Stimulated activated naive CD8-positive, alpha-beta T cell treated with anti-CD3 and anti-CD28 coated beads, Interleukin-15, Interleukin-2, amounts not matched to agents 100 ng/mL and 50 ng/mL, for 24 hours (primary cell): ENCODE data around the gene NPAS3.

ENCODE experiments used
- H3K27ac Mint-ChIP-seq: one replicate; pipeline ENCODE4 v1.8.0; 2021; ENCODE audit warnings: mild to moderate bottlenecking, mixed read lengths
- H3K27me3 Mint-ChIP-seq: one replicate; pipeline ENCODE4 v1.8.0; 2021; ENCODE audit warnings: mixed read lengths
- H3K36me3 Mint-ChIP-seq: one replicate; pipeline ENCODE4 v1.8.0; 2021; ENCODE audit warnings: low read depth, mixed read lengths
- H3K4me1 Mint-ChIP-seq: one replicate; pipeline ENCODE4 v1.8.0; 2021; ENCODE audit warnings: low read depth, mixed read lengths
- H3K4me3 Mint-ChIP-seq: one replicate; pipeline ENCODE4 v1.8.0; 2021; ENCODE audit warnings: mild to moderate bottlenecking, mixed read lengths
- H3K9me3 Mint-ChIP-seq: one replicate; pipeline ENCODE4 v1.8.0; 2021; ENCODE audit warnings: mixed read lengths

The NPAS3 gene

DNA sequence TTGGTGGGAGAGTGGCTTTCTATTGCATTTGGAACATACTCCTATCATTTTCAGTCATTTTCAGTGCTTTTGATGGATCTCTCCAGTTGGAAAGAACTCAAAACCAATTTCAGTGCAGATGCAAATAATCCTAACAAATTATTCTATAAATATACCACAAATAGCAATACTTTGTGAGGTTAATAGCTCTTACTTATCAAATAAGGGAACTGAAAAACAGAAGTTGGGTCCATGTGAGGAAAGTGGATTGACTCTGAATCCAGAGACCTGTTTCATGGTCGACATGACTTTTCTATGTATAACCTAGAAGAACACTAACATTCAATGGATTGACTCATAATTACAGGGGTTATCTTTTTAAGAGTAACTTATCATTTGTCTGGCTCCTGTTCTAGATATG lies 763.6 kb downstream of the NPAS3 start:
- Mint-ChIP-seq H3K9me3 (no peaks in the 10 kb centered on the region), H3K4me1 (no peaks in the 10 kb centered on the region), H3K4me3 (no peak overlapping the region), H3K27ac (no peak overlapping the region), H3K36me3 (no peaks in the 10 kb centered on the region), H3K27me3 (peaks cover 6% of the 10 kb centered on the region)

DNA sequence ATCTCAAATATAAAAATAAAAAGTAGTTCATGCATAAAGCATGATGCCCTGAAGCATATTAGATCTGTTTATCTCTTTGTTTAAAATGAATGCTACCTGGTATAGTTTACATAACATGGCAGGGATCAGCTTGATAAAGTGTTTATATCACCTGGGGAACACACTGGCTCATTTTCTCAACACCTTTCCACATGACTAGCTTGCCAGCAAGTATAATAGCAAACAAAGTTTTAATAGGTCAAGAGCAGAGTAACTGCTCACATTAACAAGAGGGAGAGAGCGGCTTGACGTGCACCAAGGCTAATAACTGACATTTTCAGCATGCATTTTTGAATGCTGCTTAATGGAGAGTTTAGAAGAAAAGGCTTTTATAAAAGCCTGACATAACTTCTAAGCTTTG lies 765.8 kb downstream of the NPAS3 start:
- peaks cover 7% of the 10 kb centered on the region for H3K27me3 Mint-ChIP-seq
- no peaks in the 10 kb centered on the region for H3K4me1 Mint-ChIP-seq

GRCh38 chr14:33705490-33705889 lies 766.8 kb downstream of the NPAS3 start:
- no peaks in the 10 kb centered on the region for H3K36me3 Mint-ChIP-seq

More for the DNA sequence above, 765.8 kb downstream of the NPAS3 start:
- H3K27ac Mint-ChIP-seq = no peak overlapping the region
- no peak overlapping the region for H3K4me3 Mint-ChIP-seq
- H3K9me3 Mint-ChIP-seq = no peaks in the 10 kb centered on the region
- H3K36me3 Mint-ChIP-seq = no peaks in the 10 kb centered on the region

DNA sequence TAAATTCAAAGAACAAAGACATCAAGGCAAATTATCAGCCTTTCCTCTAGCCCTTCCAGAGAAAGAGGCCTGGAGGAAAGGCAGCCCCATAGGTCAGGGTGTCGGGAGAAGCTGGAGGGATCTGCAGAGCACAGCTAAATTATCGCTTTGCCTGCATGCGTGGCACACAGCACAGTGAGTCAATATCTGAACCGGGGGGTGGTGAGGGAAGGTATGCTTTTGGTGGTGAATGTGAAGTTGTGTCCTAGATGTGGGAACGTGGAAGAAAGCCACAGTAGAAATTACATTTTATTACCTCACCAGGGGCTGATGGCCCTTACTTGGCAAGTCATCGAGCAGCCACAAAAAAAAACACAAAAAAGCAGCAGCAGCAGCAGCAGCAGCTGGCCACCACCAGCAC lies 769.0 kb downstream of the NPAS3 start:
- Mint-ChIP-seq H3K27me3 (peaks cover 4% of the 10 kb centered on the region), H3K9me3 (no peaks in the 10 kb centered on the region), H3K36me3 (no peaks in the 10 kb centered on the region), H3K27ac (no peak overlapping the region), H3K4me3 (no peak overlapping the region), H3K4me1 (no peaks in the 10 kb centered on the region)

More at GRCh38 chr14:33705490-33705889, 766.8 kb downstream of the NPAS3 start:
- H3K9me3 Mint-ChIP-seq = no peaks in the 10 kb centered on the region
- no peak overlapping the region for H3K4me3 Mint-ChIP-seq
- H3K27ac Mint-ChIP-seq = no peak overlapping the region
- no peaks in the 10 kb centered on the region for H3K4me1 Mint-ChIP-seq
- H3K27me3 Mint-ChIP-seq = peaks cover 7% of the 10 kb centered on the region

GRCh38 chr14:33709283-33709682 lies 770.6 kb downstream of the NPAS3 start:
- Mint-ChIP-seq H3K4me3 (no peak overlapping the region), H3K4me1 (no peaks in the 10 kb centered on the region)

DNA sequence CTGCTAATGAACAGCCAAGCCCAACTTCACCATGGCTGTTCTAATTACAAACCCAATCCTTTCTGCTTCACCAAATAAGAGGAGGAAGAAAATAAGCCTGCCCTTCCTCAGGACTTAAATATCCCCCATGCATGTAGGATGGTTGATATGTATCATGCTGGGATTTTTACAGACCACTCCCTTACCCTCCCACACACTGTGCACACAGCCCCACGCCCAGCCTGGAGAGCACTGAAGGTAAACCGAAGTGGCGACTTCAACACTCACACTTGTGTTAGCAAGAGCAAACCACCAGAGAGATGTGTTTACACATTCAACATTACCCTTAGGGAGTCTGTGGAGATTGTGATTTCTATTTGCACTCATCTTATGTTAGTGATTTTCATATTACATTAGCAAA lies 771.0 kb downstream of the NPAS3 start:
- peaks cover 7% of the 10 kb centered on the region for H3K9me3 Mint-ChIP-seq
- no peak overlapping the region for H3K4me3 Mint-ChIP-seq
- H3K4me1 Mint-ChIP-seq = no peaks in the 10 kb centered on the region
- H3K27ac Mint-ChIP-seq = no peak overlapping the region
- no peaks in the 10 kb centered on the region for H3K36me3 Mint-ChIP-seq
- H3K27me3 Mint-ChIP-seq = peaks cover 4% of the 10 kb centered on the region

More at GRCh38 chr14:33709283-33709682, 770.6 kb downstream of the NPAS3 start:
- no peak overlapping the region for H3K27ac Mint-ChIP-seq
- H3K36me3 Mint-ChIP-seq = no peaks in the 10 kb centered on the region
- peaks cover 4% of the 10 kb centered on the region for H3K27me3 Mint-ChIP-seq
- H3K9me3 Mint-ChIP-seq = peaks cover 7% of the 10 kb centered on the region

DNA sequence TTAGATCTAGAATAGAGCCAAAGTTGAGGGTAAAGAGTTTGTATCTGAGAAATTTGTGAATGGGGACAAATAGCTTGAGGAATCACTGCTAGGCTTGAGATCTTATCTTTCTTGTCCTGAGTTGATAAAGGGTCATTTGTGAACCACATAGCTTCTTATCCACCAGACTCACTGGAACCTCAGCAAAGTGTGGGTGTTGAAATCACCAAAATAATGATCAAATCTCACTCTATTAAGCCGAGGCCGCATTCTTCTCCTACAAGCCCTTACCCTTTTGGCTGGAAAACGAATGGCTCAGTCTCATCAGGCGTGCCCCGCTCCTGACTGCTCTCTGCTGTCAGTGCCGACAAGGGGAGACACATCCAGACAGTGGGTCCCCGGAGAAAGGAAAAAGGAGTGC lies 771.6 kb downstream of the NPAS3 start:
- H3K4me1 Mint-ChIP-seq = no peaks in the 10 kb centered on the region

DNA sequence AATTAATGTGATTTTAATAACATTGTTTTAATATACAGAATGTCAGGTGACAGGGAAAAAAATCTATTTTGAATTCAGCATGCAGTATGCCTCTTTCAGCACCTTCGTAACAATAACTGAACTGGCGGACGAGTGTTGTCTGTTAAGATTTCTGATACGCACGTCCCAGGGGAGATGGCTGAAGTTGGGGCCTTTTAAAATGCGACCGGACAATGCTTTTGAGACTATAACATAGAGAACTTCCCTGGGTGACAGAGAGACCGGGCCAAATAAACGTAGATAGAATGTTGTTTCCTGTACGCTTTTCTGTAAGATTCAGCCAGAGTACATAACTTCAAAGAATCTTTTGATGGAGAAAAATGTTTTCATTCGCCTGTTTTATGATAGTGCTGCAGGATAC lies 772.5 kb downstream of the NPAS3 start:
- Mint-ChIP-seq H3K27ac (no peak overlapping the region), H3K9me3 (peaks cover 7% of the 10 kb centered on the region), H3K36me3 (no peaks in the 10 kb centered on the region), H3K4me1 (no peaks in the 10 kb centered on the region), H3K4me3 (no peak overlapping the region), H3K27me3 (peaks cover 4% of the 10 kb centered on the region)

More for the DNA sequence above, 771.6 kb downstream of the NPAS3 start:
- Mint-ChIP-seq H3K9me3 (peaks cover 7% of the 10 kb centered on the region), H3K27me3 (peaks cover 4% of the 10 kb centered on the region), H3K36me3 (no peaks in the 10 kb centered on the region), H3K27ac (no peak overlapping the region), H3K4me3 (no peak overlapping the region)

- Mint-ChIP-seq H3K27me3 (peaks cover 4% of the 10 kb centered on the region), H3K27ac (no peak overlapping the region), H3K4me3 (no peak overlapping the region), H3K9me3 (peaks cover 7% of the 10 kb centered on the region), H3K4me1 (no peaks in the 10 kb centered on the region), H3K36me3 (no peaks in the 10 kb centered on the region)
Measured at GRCh38 chr14:33711811-33712216, 773.1 kb downstream of the NPAS3 start.

DNA sequence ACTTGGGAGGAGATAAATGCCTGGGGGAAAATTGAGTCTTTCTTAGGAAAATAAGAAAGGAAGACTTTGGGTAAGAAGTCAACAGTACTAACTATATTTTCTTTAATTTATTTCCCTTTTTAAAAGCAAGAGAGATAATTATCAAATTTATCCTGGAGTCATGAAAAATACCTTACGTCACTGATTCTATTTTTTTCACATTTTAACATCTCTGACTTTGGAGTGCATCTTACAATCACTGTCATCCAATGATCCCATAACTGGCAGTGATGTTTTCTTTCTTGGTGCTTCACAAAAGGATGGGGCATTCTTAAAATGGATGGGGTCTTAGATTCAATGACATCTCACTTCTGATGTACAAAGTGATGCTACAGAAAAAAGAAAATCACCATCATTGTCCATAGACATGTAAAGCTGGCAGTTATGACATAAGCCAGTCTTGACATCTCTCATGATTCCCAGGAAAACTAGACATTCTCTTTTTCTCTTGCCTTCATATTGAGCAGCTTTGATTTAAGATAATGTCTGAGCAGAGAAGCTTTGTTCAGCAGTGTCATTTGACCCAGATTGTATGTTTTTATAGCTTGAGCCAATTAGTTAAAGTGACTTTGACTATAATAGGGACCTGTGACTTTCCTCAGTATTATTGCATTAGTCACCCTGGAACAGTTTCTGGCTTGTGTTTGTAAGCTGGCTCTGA lies 776.0 kb downstream of the NPAS3 start:
- no peak overlapping the region for H3K27ac Mint-ChIP-seq
- no peaks in the 10 kb centered on the region for H3K4me1 Mint-ChIP-seq
- H3K9me3 Mint-ChIP-seq = peaks cover 7% of the 10 kb centered on the region
- H3K27me3 Mint-ChIP-seq = no peaks in the 10 kb centered on the region
- H3K36me3 Mint-ChIP-seq = no peaks in the 10 kb centered on the region
- no peak overlapping the region for H3K4me3 Mint-ChIP-seq

DNA sequence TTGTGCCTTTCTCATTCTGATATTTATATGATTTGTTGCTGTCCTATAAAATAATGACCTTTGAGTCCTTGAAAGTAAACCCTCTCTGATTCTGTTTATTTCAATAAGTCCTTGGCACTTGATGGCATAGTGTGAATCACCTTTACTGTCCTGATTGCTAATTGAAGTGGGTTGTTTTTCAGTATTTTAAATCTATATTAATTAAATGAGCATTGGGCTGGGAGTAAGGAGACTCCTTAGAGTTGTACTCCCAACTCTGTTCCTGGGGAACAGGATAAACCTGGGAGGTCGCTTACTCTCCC lies 776.5 kb downstream of the NPAS3 start:
- H3K4me3 Mint-ChIP-seq = no peak overlapping the region
- no peaks in the 10 kb centered on the region for H3K36me3 Mint-ChIP-seq
- peaks cover 7% of the 10 kb centered on the region for H3K9me3 Mint-ChIP-seq
- H3K4me1 Mint-ChIP-seq = no peaks in the 10 kb centered on the region
- H3K27me3 Mint-ChIP-seq = no peaks in the 10 kb centered on the region
- no peak overlapping the region for H3K27ac Mint-ChIP-seq

GRCh38 chr14:33716921-33717320 lies 778.2 kb downstream of the NPAS3 start:
- Mint-ChIP-seq H3K9me3 (peaks cover 7% of the 10 kb centered on the region), H3K4me3 (no peak overlapping the region)

GRCh38 chr14:33717866-33718265 lies 779.2 kb downstream of the NPAS3 start:
- H3K27ac Mint-ChIP-seq = no peak overlapping the region

More at GRCh38 chr14:33716921-33717320, 778.2 kb downstream of the NPAS3 start:
- Mint-ChIP-seq H3K27ac (no peak overlapping the region), H3K36me3 (no peaks in the 10 kb centered on the region), H3K27me3 (no peaks in the 10 kb centered on the region), H3K4me1 (no peaks in the 10 kb centered on the region)

DNA sequence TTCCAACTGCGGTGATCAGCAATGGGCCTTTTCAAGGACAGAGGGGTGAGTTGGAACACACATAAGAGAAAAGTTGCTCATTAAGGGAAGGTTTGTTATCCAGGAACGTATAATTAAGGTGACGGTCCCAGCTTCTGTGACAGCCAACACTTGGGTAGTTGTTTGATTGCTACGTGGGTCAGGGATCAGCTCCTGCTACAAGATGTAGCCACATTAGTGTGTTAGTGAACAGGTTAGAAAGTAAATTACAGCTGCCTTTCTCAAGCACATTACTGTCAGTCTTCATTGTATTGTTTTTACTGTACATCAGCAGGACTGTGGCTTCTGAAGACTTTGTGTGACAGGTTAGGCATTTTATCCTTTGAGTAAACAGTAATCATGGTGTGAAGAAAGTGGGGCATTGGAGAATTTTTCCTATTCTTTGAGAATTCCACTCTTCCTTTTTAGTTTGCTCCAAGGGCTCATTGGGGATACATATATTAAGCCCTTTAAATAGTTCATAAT lies 781.7 kb downstream of the NPAS3 start:
- Mint-ChIP-seq H3K27me3 (no peaks in the 10 kb centered on the region), H3K9me3 (no peaks in the 10 kb centered on the region), H3K27ac (no peak overlapping the region), H3K36me3 (no peaks in the 10 kb centered on the region), H3K4me1 (no peaks in the 10 kb centered on the region), H3K4me3 (no peak overlapping the region)

More at GRCh38 chr14:33717866-33718265, 779.2 kb downstream of the NPAS3 start:
- peaks cover 7% of the 10 kb centered on the region for H3K9me3 Mint-ChIP-seq
- H3K4me3 Mint-ChIP-seq = no peak overlapping the region
- H3K4me1 Mint-ChIP-seq = no peaks in the 10 kb centered on the region
- no peaks in the 10 kb centered on the region for H3K27me3 Mint-ChIP-seq
- H3K36me3 Mint-ChIP-seq = no peaks in the 10 kb centered on the region

- no peaks in the 10 kb centered on the region for H3K4me1 Mint-ChIP-seq
- H3K27me3 Mint-ChIP-seq = no peaks in the 10 kb centered on the region
- H3K4me3 Mint-ChIP-seq = no peak overlapping the region
- no peaks in the 10 kb centered on the region for H3K36me3 Mint-ChIP-seq
- H3K9me3 Mint-ChIP-seq = no peaks in the 10 kb centered on the region
- H3K27ac Mint-ChIP-seq = no peak overlapping the region
Measured at GRCh38 chr14:33726685-33727084, 788.0 kb downstream of the NPAS3 start.

DNA sequence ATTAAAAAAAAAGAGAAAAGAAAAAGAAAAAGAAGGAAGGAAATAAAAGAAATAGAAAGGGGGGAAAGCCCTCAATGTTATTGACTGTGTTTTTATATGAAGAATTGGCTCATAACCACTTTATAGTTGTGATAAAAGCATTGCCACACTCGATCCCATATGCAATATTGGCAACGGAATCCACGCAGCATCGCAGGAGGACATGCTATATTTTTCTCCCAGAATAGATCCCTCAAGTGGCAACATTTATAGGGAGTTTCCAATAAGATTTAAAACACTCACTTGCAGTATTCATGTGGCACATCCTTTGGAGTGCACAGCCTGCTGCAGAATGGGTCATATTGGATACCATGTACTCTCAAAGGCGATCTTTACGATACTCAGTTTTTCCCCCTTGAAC lies 788.9 kb downstream of the NPAS3 start:
- no peak overlapping the region for H3K27ac Mint-ChIP-seq
- H3K27me3 Mint-ChIP-seq = no peaks in the 10 kb centered on the region
- H3K4me1 Mint-ChIP-seq = no peaks in the 10 kb centered on the region
- no peak overlapping the region for H3K4me3 Mint-ChIP-seq
- H3K9me3 Mint-ChIP-seq = no peaks in the 10 kb centered on the region
- H3K36me3 Mint-ChIP-seq = no peaks in the 10 kb centered on the region
